Measurements from ENCODE around the gene SMAD3.

Gene SMAD3

DNA sequence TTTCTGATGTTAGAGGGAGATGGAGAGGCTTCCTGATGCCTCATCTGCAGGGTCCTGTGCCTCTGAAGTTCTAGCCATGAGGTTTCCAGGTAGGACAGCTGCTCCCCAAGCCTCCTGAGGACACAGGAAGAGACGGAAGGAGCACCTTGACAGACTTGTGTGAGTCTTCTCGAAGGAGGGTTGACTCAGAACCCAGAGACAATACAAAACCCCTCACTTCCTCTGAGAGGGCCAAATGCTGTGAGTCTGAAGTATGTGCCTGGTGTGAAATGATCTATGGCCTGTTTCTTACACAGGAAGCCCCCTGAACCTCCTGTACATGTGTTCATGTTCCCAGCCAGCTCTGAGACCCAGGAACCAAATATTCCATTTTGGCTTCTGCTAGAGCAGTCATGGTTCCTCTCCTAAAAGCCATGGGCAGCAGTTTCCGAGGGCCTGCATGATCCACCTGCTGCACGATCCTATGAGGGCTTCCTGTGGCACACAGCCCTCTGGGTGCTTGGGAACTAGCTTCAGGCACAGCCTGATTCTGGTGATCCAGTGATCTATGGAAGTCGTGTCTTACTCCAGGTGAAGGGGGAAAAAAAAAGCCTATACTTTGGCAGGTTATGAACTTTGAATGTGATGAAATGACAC is 126.9 kb downstream of the SMAD3 start:
- in situ Hi-C loops (cut with MboI; ENCODE audit: low sequenced_read_pairs), result no loop called here

GRCh38 chr15:67193223-67193990 is 128.0 kb downstream of the SMAD3 start:
- in situ Hi-C loops (cut with MboI; ENCODE audit: low sequenced_read_pairs), result no loop called here

- in situ Hi-C loops (cut with MboI; ENCODE audit: low sequenced_read_pairs), result no loop called here
These were observed 129.0 kb downstream of the SMAD3 start for GRCh38 chr15:67194171-67195114.

DNA sequence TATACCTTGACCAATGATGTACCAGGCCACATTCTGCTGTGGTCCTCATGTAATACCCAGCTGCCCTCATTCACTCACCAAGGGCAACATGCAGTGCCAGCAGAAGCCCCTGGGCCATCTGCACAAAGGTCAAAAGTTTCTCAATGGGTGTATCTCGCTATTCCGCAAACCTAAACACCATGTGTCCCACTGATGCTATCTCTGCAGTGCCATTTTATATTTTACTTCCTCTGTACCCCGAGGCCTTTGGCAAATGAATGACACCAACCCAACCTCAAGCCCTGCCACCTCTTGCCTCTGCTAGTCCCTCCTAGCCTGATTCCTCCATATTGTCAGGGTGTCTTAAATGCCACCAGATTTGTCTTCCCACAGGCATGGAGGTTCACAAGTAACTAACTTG is 129.9 kb downstream of the SMAD3 start:
- in situ Hi-C loops (cut with MboI; ENCODE audit: low sequenced_read_pairs), result no loop called here

DNA sequence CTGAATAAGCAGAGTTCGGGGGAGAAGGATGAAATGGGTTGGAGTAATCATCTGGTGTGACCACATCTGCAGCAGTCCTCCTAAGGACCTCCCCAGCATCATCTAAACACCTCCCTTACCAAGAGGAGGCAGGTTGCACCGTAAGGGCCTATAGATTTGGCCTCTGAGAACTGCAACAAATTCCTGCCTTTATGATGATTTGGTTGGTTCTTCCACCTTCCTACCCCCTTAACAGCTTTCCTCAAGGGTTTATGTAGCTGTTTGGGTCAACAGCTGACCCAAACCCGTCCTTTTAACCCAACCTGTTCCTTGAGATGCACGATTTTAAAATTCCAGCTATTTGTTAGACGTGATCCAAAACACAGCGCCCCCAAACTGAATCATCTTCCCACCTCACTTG is 130.8 kb downstream of the SMAD3 start:
- in situ Hi-C loops (cut with MboI; ENCODE audit: low sequenced_read_pairs), result no loop called here

DNA sequence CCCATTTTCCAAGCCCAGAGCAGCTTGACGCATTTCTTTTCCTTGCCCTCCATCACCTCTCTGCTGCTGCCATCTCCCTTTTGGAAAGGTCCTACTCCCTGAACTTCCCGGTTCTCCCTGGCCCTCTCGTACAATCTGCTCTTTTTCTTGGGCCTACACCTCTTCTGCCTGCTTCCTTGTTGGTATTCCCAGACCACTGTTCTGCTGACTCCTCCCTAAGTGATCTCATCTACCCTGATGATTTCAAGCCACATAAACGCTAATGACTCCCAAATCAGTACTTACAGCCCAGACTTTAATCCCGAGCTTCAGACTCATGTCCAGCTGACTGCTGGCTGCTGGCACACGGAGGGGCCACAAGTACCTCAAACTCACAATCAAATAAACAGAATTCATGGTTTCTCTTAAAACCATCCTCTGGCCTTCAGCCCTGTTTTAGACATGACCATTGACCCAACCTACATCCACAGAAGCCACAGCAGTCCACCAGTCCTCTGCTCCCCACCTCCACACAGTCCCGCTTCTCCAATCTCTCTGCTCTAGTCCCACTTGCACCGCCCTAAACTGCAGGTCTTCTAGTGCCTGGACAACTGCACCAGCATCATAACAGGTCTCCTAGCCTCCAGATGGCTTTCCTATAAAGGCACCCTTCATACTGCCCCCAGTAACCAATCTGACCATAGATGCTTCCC is 131.4 kb downstream of the SMAD3 start:
- in situ Hi-C loops (cut with MboI; ENCODE audit: low sequenced_read_pairs), result no loop called here

GRCh38 chr15:67197364-67197695 is 131.9 kb downstream of the SMAD3 start:
- in situ Hi-C loops (cut with MboI; ENCODE audit: low sequenced_read_pairs), result no loop called here

DNA sequence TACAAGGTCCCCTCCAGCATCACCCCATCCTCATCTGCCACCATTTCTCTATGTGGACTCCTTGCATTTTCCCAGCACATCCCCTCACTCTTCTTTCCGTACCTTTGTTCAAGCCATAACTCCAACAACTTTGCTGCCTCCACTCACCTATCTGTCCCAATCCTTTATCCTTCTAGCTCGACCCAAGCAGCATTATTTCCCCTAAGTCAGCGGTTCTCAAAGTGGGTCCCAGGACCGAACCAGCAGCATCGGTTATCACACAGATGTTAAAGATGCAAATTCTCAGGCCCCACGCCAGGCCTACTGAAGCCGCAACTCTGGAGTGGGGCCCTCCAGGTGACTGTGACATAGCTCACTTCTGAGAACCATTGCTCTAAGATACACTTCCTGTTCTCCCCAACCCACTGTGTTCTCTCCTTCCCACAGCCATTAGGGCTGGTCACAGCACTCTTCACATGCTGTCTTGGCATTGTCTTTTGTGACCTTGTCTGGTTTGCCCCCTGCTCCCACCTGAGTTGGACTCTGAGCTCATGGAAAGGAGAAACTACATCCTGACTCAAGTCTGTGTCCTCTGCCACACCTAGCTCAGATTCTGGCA is 132.9 kb downstream of the SMAD3 start:
- in situ Hi-C loops (cut with MboI; ENCODE audit: low sequenced_read_pairs), result no loop called here

- in situ Hi-C loops (cut with MboI; ENCODE audit: low sequenced_read_pairs), result no loop called here
These were observed 134.0 kb downstream of the SMAD3 start for GRCh38 chr15:67199391-67199790.

GRCh38 chr15:67199881-67200763 is 134.7 kb downstream of the SMAD3 start:
- in situ Hi-C loops (cut with MboI; ENCODE audit: low sequenced_read_pairs), result no loop called here

- in situ Hi-C loops (cut with MboI; ENCODE audit: low sequenced_read_pairs), result no loop called here
These were observed 135.7 kb downstream of the SMAD3 start for GRCh38 chr15:67201136-67201535.

GRCh38 chr15:67202091-67202490 is 136.7 kb downstream of the SMAD3 start:
- in situ Hi-C loops (cut with MboI; ENCODE audit: low sequenced_read_pairs), result no loop called here

GRCh38 chr15:67202991-67203390 is 137.6 kb downstream of the SMAD3 start:
- in situ Hi-C loops (cut with MboI; ENCODE audit: low sequenced_read_pairs), result no loop called here

DNA sequence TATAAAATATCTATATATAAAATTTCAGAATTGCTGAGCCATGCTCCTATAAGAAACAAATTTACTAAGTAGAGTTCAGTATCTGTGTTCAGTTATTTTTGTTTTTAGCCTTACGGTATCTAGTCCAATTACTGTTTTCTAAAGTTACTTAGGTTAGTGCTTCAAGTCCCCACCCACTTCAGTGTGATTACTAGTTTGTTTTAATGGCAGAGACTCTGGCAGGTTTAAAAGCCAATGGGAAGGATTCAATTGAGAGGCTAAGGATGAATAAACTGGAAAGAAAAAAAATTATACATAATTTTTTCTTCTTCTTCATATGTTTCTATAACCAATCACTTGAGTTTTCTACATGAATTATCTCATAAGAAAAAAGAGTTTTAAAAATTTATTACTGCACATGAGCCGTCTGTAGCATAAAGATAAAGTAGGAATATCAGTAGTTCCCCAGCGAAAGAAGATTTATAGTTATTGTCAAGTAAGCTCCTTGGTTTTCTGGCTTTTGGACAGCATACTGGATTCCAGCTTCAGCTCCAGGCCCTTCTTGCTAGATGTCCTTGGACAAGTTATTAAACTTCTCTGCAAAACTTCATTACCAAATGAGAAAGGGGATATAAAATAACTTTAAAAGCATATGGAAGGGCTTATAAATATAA is 142.3 kb downstream of the SMAD3 start:
- in situ Hi-C loops (cut with MboI; ENCODE audit: low sequenced_read_pairs), result no loop called here

- in situ Hi-C loops (cut with MboI; ENCODE audit: low sequenced_read_pairs), result no loop called here
These were observed 143.0 kb downstream of the SMAD3 start for GRCh38 chr15:67208396-67208795.

- in situ Hi-C loops (cut with MboI; ENCODE audit: low sequenced_read_pairs), result no loop called here
These were observed 145.3 kb downstream of the SMAD3 start for GRCh38 chr15:67210555-67211168.

DNA sequence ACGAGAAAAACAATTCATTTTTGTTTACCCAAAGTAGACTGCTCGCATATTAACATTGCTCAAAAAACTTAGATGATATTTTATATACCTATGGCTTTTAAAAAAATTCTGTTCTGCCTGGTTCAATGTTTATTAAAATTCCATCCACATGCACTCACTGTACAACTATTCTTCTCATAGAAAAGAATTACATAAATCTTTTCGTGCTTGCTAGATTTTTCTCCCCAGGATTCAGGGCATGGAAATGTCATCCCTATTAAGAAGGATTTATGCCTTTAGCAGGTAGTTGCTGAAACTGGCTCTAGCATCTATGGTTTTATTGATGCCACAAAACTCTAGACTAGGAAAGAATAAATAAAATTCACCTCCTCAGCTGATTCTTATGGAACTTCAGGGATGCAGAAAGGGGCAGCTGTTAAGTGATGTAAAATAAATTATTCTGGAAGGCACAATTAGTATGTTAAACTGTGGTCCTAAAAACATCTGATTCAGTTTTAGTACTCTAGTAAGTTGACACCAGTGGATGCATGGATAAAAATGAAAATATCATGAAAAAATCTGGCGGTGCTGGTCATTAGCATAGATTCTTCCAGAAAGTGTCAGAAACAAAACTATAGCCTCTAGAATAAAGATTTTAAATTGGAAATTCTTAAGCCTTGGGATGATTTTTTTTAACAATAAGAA is 147.4 kb downstream of the SMAD3 start:
- in situ Hi-C loops (cut with MboI; ENCODE audit: low sequenced_read_pairs), result no loop called here

DNA sequence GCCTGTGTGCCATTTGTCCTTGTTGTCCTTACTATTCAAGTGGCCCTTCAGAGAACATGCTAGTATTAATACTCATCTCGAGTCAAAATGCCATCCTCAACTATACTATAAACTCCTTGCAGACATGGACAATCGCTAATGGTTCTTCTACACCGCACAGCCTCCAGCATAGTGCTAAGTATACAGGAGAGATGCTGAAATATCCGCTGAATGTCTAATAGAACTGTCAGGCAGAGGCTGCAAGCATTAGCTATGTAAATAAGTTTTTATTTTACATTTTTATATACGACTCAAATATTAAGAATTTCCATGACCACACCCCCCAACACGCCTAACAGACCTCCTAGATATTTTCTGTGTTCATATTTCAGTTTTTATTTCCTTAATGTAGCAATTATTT is 149.7 kb downstream of the SMAD3 start:
- in situ Hi-C loops (cut with MboI; ENCODE audit: low sequenced_read_pairs), result no loop called here

Data from HL-60/S4 treated with phorbol 12-myristate 13-acetate at 8.2 ng/mL for 4 days and 3 days (cell line).